DND-41 (cell line): ENCODE results near the gene SRMS.

Source experiments
- ATAC-seq: fragments of 200-7000 bp; cut with Tn5 transposase; 3 replicates; pipeline ENCODE4 v1.9.1; 2021; ENCODE audit warnings: low read depth; ENCODE audit not compliant: insufficient read depth
- DNase-seq: peaks from one replicate; pipeline ENCODE4 v3.0.0-alpha.2; 2020
- H2AFZ ChIP-seq: 2 replicates; pipeline ENCODE4 v1.6.0; 2012; ENCODE audit warnings: low read depth, low read length
- H3K27ac ChIP-seq: 2 replicates; pipeline ENCODE4 v1.5.1; 2012; ENCODE audit warnings: low read length, inconsistent platforms
- H3K27me3 ChIP-seq: fragments of 200-600 bp; sonication (generic); 2 replicates; pipeline ENCODE4 v1.6.0; 2012; ENCODE audit warnings: low read length, mild to moderate bottlenecking, inconsistent platforms; ENCODE audit not compliant: insufficient read depth, poor library complexity
- H3K36me3 ChIP-seq: 2 replicates; pipeline ENCODE4 v1.5.1; 2012; ENCODE audit warnings: low read length, inconsistent platforms; ENCODE audit not compliant: insufficient read depth
- H3K4me1 ChIP-seq: 2 replicates; pipeline ENCODE4 v1.5.1; 2012; ENCODE audit warnings: mild to moderate bottlenecking, low read length; ENCODE audit not compliant: insufficient read depth
- H3K4me2 ChIP-seq: 2 replicates; pipeline ENCODE4 v1.6.0; 2012; ENCODE audit warnings: mild to moderate bottlenecking, moderate library complexity, low read length, inconsistent platforms; ENCODE audit not compliant: insufficient read depth
- H3K4me3 ChIP-seq, 2 experiments: fragments of 200-600 bp in 1 of 2; shearing (Covaris generic) in 1 of 2; 2 replicates each; pipeline ENCODE4 v1.5.1; 2012 to 2016; ENCODE audit warnings: inconsistent platforms in 2 of 2, low read length in 2 of 2, mild to moderate bottlenecking in 2 of 2, low read depth in 1 of 2, moderate library complexity in 1 of 2
- H3K79me2 ChIP-seq: 2 replicates; pipeline ENCODE4 v1.6.0; 2012; ENCODE audit warnings: low read length, inconsistent platforms; ENCODE audit not compliant: insufficient read depth
- H3K9ac ChIP-seq: 2 replicates; pipeline ENCODE4 v1.6.0; 2012; ENCODE audit warnings: low read depth, mild to moderate bottlenecking, inconsistent platforms, low read length, moderate library complexity
- H3K9me3 ChIP-seq: 2 replicates; pipeline ENCODE4 v1.5.1; 2012; ENCODE audit warnings: low read length, moderate library complexity, mild to moderate bottlenecking, inconsistent platforms; ENCODE audit not compliant: insufficient read depth, severe bottlenecking
- H4K20me1 ChIP-seq: 2 replicates; pipeline ENCODE4 v1.6.0; 2012; ENCODE audit warnings: low read length; ENCODE audit not compliant: insufficient read depth
- EZH2 ChIP-seq: IDR thresholded peaks from 3 replicates; pipeline ENCODE4 v1.6.1; 2012; ENCODE audit warnings: borderline replicate concordance, low read depth, mild to moderate bottlenecking, moderate library complexity, low read length, inconsistent platforms; ENCODE audit not compliant: severe bottlenecking
- TF ChIP-seq, protein P1 (sequence below): IDR thresholded peaks from 2 replicates; pipeline ENCODE4 v1.5.1; 2012; ENCODE audit warnings: borderline replicate concordance, low read length, moderate library complexity, mild to moderate bottlenecking; ENCODE audit not compliant: poor library complexity, severe bottlenecking; ENCODE audit errors: extremely low read depth

The SRMS gene

DNA sequence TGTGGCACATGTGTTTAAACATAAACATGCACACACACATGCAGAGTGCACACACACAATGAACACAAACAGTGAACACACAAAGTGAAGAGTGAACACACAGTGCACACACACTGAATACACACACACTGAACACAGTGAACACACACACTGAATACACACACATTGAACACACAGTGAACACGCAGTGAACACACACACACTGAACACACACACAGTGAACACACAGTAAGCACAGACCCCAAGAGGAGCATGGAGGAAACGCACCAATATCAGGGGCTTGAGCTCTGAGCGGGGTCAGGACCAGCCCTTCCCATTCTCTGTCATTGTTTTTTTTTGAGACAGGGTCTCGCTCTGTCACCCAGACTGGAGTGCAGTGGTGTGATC is 43.6 kb upstream of the SRMS start:
- Histone ChIP-seq H3K4me2 (no peak overlapping the region), H3K27ac (no peak overlapping the region), H3K79me2 (no peaks in the 10 kb centered on the region), H3K9me3 (no peaks in the 10 kb centered on the region), H3K4me3 (no peak overlapping the region), H3K27me3 (no peaks in the 10 kb centered on the region), H3K4me1 (no peaks in the 10 kb centered on the region), H3K36me3 (peaks cover 80% of the 10 kb centered on the region), H4K20me1 (peaks cover 5% of the 10 kb centered on the region; the same call in 1 of the 2 replicates), H3K9ac (no peak overlapping the region), H2AFZ (no peak overlapping the region)
- no peak for DNase-seq
- no peak for TF ChIP-seq EZH2
- TF ChIP-seq, protein P1, sequence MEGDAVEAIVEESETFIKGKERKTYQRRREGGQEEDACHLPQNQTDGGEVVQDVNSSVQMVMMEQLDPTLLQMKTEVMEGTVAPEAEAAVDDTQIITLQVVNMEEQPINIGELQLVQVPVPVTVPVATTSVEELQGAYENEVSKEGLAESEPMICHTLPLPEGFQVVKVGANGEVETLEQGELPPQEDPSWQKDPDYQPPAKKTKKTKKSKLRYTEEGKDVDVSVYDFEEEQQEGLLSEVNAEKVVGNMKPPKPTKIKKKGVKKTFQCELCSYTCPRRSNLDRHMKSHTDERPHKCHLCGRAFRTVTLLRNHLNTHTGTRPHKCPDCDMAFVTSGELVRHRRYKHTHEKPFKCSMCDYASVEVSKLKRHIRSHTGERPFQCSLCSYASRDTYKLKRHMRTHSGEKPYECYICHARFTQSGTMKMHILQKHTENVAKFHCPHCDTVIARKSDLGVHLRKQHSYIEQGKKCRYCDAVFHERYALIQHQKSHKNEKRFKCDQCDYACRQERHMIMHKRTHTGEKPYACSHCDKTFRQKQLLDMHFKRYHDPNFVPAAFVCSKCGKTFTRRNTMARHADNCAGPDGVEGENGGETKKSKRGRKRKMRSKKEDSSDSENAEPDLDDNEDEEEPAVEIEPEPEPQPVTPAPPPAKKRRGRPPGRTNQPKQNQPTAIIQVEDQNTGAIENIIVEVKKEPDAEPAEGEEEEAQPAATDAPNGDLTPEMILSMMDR: no peak
- ATAC-seq: no peak; the same call in 2 of the 3 replicates

- H3K36me3 ChIP-seq: peaks cover 73% of the 10 kb centered on the region
- H2AFZ ChIP-seq: no peak overlapping the region
- H3K27ac ChIP-seq: no peak overlapping the region
- H3K9me3 ChIP-seq: no peaks in the 10 kb centered on the region
- no peak for TF ChIP-seq EZH2
- TF ChIP-seq, protein P1: no peak
- ATAC-seq (no peak), DNase-seq (no peak)
- H3K9ac ChIP-seq: no peak overlapping the region
- H3K27me3 ChIP-seq: no peaks in the 10 kb centered on the region
- no peak overlapping the region for H3K4me2 ChIP-seq
- H3K79me2 ChIP-seq: no peaks in the 10 kb centered on the region
- no peak overlapping the region for H3K4me3 ChIP-seq
- no peaks in the 10 kb centered on the region; the same call in 1 of the 2 replicates for H4K20me1 ChIP-seq
- H3K4me1 ChIP-seq: no peaks in the 10 kb centered on the region
Observed at GRCh38 chr20:63590218-63591146, 42.9 kb upstream of the SRMS start.

DNA sequence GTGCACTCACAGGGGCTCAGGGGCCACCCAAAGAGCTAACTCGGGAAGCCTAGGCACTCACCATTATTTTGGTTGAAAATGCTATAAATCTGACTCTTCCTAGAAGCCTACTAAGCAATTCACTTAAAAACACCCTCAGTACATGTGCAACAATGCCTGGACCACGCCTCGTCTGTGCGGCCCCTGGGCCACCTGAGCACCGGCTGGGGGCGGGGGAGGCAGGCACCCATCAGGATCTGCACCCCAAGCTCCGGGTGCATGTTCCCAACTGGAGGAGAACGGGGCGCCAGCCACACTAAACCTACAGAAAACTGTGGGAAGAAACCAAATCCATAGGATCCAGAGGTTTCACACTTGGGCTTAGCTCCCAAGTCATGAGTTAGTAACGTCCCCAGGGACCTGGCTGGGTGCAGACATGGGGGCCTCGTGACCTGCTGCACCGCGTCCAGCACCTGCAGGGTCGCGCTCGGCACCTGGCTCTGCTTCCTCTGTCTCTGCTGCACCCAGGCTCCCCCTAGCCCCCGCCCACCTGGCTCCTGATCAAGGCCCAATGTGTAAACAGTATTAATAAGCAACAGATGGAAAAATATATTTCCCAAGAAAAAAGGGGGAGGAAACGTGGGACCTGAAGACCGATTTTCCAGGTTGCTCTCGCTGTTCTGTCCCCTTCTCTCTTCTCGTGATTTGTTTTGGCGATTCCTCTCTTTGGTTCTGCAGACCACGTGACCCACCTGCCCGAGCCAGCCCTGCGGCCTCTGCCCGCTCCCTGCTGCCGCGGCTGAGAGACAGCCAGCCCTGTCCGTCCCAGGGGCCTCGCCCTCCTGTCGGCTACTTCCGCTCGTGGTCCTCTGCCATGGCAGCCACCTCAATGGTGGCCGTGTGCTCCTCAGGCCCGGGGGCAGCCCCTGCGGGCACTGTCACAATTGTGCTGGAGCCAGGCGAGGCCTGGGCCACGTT is 42.0 kb upstream of the SRMS start:
- no peak overlapping the region for H3K4me2 ChIP-seq

More for the DNA sequence above, 42.0 kb upstream of the SRMS start:
- DNase-seq (no peak), ATAC-seq (no peak)
- Histone ChIP-seq H3K9ac (no peak overlapping the region), H3K27me3 (no peaks in the 10 kb centered on the region), H3K79me2 (no peaks in the 10 kb centered on the region), H3K4me3 (no peak overlapping the region), H3K27ac (no peak overlapping the region), H2AFZ (no peak overlapping the region), H3K36me3 (peaks cover 65% of the 10 kb centered on the region), H4K20me1 (no peaks in the 10 kb centered on the region; the same call in 1 of the 2 replicates), H3K9me3 (no peaks in the 10 kb centered on the region), H3K4me1 (no peaks in the 10 kb centered on the region)
- no peak for TF ChIP-seq EZH2
- TF ChIP-seq, protein P1: no peak
